ENCODE measurements around the gene ATXN1. TPM values are rescaled to one million over a fixed set of nuclear protein-coding genes. Genes with fewer than 3 reads are reported as not detected.

Gene ATXN1
- total RNA-seq, 1 donor from 2014 or later, result 33.7 TPM

DNA sequence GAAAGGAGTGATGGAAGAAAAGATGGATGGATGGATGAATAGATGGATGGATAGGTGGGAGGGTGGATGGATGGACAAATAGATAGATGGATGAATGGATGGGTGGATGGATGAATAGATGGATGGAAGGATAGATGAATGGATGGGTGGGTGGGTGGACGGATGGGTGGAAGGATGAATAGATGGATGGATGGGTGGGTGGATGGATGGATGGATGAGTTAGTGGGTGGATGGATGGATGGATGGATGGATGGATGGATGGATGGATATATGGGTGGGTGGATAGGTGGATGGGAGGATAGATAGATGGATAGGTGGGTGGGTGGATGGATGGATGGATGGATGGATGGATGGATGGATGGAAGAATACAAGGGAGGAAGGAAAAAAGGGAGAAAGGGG is 82.2 kb downstream of the ATXN1 start:
- no peaks in the 10 kb centered on the region for H3K27me3 Mint-ChIP-seq
- H3K36me3 Mint-ChIP-seq, result peaks cover 13% of the 10 kb centered on the region
- DNase-seq (ENCODE audit: extremely low spot score, unreplicated experiment), result no peak
- H3K4me1 Mint-ChIP-seq (ENCODE audit: unreplicated experiment), result peaks cover 24% of the 10 kb centered on the region
- no peak overlapping the region for H3K27ac Mint-ChIP-seq
- H3K9me3 Mint-ChIP-seq, result peaks cover 5% of the 10 kb centered on the region
- H3K4me3 Mint-ChIP-seq, result no peak overlapping the region
- TF ChIP-seq, protein P1, sequence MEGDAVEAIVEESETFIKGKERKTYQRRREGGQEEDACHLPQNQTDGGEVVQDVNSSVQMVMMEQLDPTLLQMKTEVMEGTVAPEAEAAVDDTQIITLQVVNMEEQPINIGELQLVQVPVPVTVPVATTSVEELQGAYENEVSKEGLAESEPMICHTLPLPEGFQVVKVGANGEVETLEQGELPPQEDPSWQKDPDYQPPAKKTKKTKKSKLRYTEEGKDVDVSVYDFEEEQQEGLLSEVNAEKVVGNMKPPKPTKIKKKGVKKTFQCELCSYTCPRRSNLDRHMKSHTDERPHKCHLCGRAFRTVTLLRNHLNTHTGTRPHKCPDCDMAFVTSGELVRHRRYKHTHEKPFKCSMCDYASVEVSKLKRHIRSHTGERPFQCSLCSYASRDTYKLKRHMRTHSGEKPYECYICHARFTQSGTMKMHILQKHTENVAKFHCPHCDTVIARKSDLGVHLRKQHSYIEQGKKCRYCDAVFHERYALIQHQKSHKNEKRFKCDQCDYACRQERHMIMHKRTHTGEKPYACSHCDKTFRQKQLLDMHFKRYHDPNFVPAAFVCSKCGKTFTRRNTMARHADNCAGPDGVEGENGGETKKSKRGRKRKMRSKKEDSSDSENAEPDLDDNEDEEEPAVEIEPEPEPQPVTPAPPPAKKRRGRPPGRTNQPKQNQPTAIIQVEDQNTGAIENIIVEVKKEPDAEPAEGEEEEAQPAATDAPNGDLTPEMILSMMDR (conservative IDR thresholded peaks at IDR 0.05), result no peak

DNA sequence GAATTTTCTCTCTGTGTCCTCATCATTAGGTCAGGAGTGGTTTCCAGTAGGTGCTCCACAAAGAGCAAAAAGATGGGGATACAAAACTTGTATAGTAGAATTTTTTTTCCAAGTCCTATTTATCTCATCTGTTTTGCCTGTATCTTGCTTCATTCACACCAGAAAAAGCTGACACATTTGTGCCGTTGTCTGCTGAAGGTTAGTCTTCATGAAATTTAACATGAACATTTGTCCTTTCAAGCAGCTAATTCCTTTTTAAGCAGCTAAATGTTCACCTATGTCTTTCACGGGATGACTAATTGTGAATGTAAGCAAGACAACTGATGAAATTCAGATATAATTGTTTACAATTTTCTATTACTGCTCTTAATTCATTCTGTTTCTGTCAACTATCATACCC is 83.8 kb downstream of the ATXN1 start:
- no peak overlapping the region for H3K4me3 Mint-ChIP-seq
- H3K27ac Mint-ChIP-seq, result no peak overlapping the region

DNA sequence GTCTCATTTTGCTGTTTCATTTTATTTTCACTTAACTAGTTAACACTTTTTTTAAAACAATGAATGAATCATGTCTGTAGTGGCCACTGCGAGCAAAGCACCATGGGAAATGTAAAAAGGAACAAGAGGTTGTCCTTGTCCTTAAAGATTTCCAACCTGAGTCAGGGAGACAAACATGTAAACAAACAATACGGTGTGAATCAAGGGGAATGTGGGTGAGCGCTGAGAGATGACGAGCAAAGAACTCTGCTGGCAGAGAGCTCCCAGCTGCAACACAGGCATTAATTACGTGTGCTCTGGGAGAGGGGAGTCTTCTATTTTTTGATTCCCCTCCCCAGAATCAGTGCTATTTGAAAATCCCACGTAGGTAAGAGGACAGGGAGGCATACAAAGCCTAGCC is 84.3 kb downstream of the ATXN1 start:
- H3K27me3 Mint-ChIP-seq, result no peaks in the 10 kb centered on the region
- peaks cover 13% of the 10 kb centered on the region for H3K36me3 Mint-ChIP-seq
- peaks cover 5% of the 10 kb centered on the region for H3K9me3 Mint-ChIP-seq
- H3K4me3 Mint-ChIP-seq, result no peak overlapping the region
- DNase-seq (ENCODE audit: extremely low spot score, unreplicated experiment), result no peak
- peaks cover 21% of the 10 kb centered on the region for H3K4me1 Mint-ChIP-seq (ENCODE audit: unreplicated experiment)
- no peak overlapping the region for H3K27ac Mint-ChIP-seq
- TF ChIP-seq, protein P1 (conservative IDR thresholded peaks at IDR 0.05), result no peak

More for the DNA sequence above, 83.8 kb downstream of the ATXN1 start:
- peaks cover 17% of the 10 kb centered on the region for H3K4me1 Mint-ChIP-seq (ENCODE audit: unreplicated experiment)
- DNase-seq (ENCODE audit: extremely low spot score, unreplicated experiment), result no peak
- TF ChIP-seq, protein P1 (conservative IDR thresholded peaks at IDR 0.05), result no peak
- peaks cover 5% of the 10 kb centered on the region for H3K9me3 Mint-ChIP-seq
- H3K27me3 Mint-ChIP-seq, result no peaks in the 10 kb centered on the region
- peaks cover 13% of the 10 kb centered on the region for H3K36me3 Mint-ChIP-seq

DNA sequence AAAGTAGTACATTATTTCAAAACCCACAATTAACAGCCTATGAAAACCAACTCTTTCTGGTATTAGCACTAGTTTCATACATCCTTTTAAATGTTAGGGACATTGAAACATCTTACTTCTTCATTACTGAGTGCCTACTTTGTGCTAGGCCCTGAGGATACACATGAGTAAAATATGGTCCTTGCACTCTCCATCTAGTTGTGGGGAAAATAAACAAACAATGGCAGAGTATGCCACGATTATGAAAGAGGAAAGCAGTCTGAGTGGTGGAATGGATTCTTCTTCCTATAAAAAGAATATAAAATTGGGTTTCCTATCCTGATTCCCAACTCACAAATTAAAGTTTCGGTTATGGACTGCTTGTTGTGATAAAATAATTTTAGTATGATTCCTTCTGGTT is 84.9 kb downstream of the ATXN1 start:
- peaks cover 10% of the 10 kb centered on the region for H3K36me3 Mint-ChIP-seq
- no peak overlapping the region for H3K27ac Mint-ChIP-seq
- no peak overlapping the region for H3K4me3 Mint-ChIP-seq

DNA sequence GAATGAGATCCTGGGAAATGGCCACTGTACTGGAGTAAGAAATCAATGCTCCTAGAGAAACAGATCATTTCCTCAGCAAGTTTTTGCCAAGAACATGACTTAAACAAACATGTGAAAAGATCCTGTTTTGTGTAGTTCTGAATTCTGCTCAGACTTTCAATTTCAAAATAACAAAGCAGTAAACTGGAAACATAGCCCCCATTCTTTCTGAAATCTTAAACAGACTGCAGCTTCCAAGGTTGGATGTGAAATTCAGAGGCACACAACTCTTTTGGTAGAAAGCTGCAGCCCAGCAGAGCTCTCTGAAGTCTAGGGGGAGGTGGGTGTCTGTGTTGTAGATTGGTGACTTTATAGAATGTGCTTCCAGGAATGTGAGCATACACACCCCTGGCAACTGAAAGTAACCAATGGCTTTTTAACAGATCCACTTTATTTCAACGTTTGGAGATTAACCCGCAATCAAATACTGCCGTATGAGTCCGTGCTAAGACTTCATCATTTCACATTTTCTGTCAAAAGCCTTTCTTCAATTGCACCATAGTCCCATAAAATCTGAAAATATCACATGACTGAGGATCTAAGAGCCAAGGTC is 86.4 kb downstream of the ATXN1 start:
- peaks cover 3% of the 10 kb centered on the region for H3K36me3 Mint-ChIP-seq
- DNase-seq (ENCODE audit: extremely low spot score, unreplicated experiment), result no peak
- H3K27me3 Mint-ChIP-seq, result no peaks in the 10 kb centered on the region
- TF ChIP-seq, protein P1 (conservative IDR thresholded peaks at IDR 0.05), result no peak
- H3K9me3 Mint-ChIP-seq, result no peaks in the 10 kb centered on the region
- H3K4me3 Mint-ChIP-seq, result no peak overlapping the region
- H3K4me1 Mint-ChIP-seq (ENCODE audit: unreplicated experiment), result peaks cover 14% of the 10 kb centered on the region
- H3K27ac Mint-ChIP-seq, result no peak overlapping the region

More for the DNA sequence above, 84.9 kb downstream of the ATXN1 start:
- Mint-ChIP-seq H3K9me3 (peaks cover 2% of the 10 kb centered on the region), H3K4me1 (ENCODE audit: unreplicated experiment) (peaks cover 18% of the 10 kb centered on the region), H3K27me3 (no peaks in the 10 kb centered on the region)
- DNase-seq (ENCODE audit: extremely low spot score, unreplicated experiment), result no peak
- TF ChIP-seq, protein P1 (conservative IDR thresholded peaks at IDR 0.05), result no peak
